CD14-positive monocyte (primary cell): Measurements from ENCODE around the gene NCDN. TPM values are rescaled to one million over a fixed set of nuclear protein-coding genes. Genes with fewer than 3 reads are reported as not detected.

Experiments
- DNase-seq, 3 donors: peaks; one replicate each; pipeline ENCODE4 v3.0.0-alpha.2; 2011 to 2022
- H2AFZ ChIP-seq: 2 replicates; pipeline ENCODE4 v1.6.0; 2012; ENCODE audit warnings: mild to moderate bottlenecking, low read depth, low read length, inconsistent platforms; ENCODE audit not compliant: insufficient read depth, poor library complexity, severe bottlenecking
- H3K27ac ChIP-seq, 2 donors: 1 replicate in 1 of 2; 2 replicates in 1 of 2; pipeline ENCODE4 v1.5.1; 2012 to 2013; ENCODE audit warnings: low read length in 2 of 2, control low read depth in 1 of 2, inconsistent platforms in 1 of 2, low read depth in 1 of 2, mild to moderate bottlenecking in 1 of 2
- H3K27me3 ChIP-seq, 2 donors: one replicate each; pipeline versions ENCODE4 v1.6.0 to v1.6.1; 2011 to 2013; ENCODE audit warnings: low read length in 2 of 2; ENCODE audit not compliant: control insufficient read depth in 2 of 2, insufficient read depth in 2 of 2
- H3K36me3 ChIP-seq, 2 donors: replicated peaks in 1 of 2; 1 replicate in 1 of 2; 2 replicates in 1 of 2; pipeline versions ENCODE4 v1.5.1 to v1.6.1; 2012 to 2013; ENCODE audit warnings: low read length in 2 of 2, control low read depth in 1 of 2, inconsistent platforms in 1 of 2, mild to moderate bottlenecking in 1 of 2; ENCODE audit not compliant: insufficient read depth in 2 of 2, control insufficient read depth in 1 of 2
- H3K4me1 ChIP-seq, 2 donors: 1 replicate in 1 of 2; 2 replicates in 1 of 2; pipeline versions ENCODE4 v1.5.1 to v1.6.1; 2012 to 2013; ENCODE audit warnings: low read length in 2 of 2, control low read depth in 1 of 2, inconsistent platforms in 1 of 2, mild to moderate bottlenecking in 1 of 2, moderate library complexity in 1 of 2; ENCODE audit not compliant: insufficient read depth in 2 of 2, control insufficient read depth in 1 of 2
- H3K4me2 ChIP-seq: replicated peaks from 2 replicates; pipeline ENCODE3; 2012; ENCODE audit warnings: low read length, moderate library complexity, mild to moderate bottlenecking; ENCODE audit not compliant: poor library complexity, severe bottlenecking; ENCODE audit errors: extremely low read depth
- H3K4me3 ChIP-seq, 3 experiments: fragments of 200-600 bp in 1 of 3; sonication (generic) in 1 of 3; replicated peaks in 1 of 3; 1 replicate in 2 of 3; 2 replicates in 1 of 3; pipeline ENCODE4 v1.5.1; 2011 to 2013; ENCODE audit warnings: low read length in 3 of 3, mild to moderate bottlenecking in 3 of 3, control low read depth in 2 of 3, low read depth in 2 of 3, inconsistent platforms in 1 of 3, moderate library complexity in 1 of 3
- H3K79me2 ChIP-seq: 2 replicates; pipeline ENCODE4 v1.6.0; 2012; ENCODE audit warnings: mild to moderate bottlenecking, control low read depth, inconsistent platforms, low read length, moderate library complexity; ENCODE audit not compliant: insufficient read depth
- H3K9ac ChIP-seq: 2 replicates; pipeline ENCODE4 v1.6.0; 2017; ENCODE audit warnings: low read length, mild to moderate bottlenecking; ENCODE audit not compliant: insufficient read depth, poor library complexity, severe bottlenecking
- H3K9me3 ChIP-seq, 2 donors: replicated peaks in 1 of 2; 1 replicate in 1 of 2; 2 replicates in 1 of 2; pipeline versions ENCODE4 v1.5.1 to v1.6.1; 2012 to 2013; ENCODE audit warnings: low read length in 2 of 2, control low read depth in 1 of 2; ENCODE audit not compliant: control insufficient read depth in 1 of 2, insufficient read depth in 1 of 2
- H4K20me1 ChIP-seq: 2 replicates; pipeline ENCODE4 v1.6.0; 2012; ENCODE audit warnings: mild to moderate bottlenecking, low read length, control low read depth, moderate library complexity; ENCODE audit not compliant: insufficient read depth
- H3K27ac Mint-ChIP-seq, 7 donors: one replicate each; pipeline ENCODE4 v1.8.0; 2020; ENCODE audit warnings: mild to moderate bottlenecking in 7 of 7, mixed read lengths in 7 of 7, moderate library complexity in 6 of 7, inconsistent platforms in 2 of 7
- H3K27me3 Mint-ChIP-seq, 3 donors: one replicate each; pipeline ENCODE4 v1.8.0; 2021 to 2022; ENCODE audit warnings: low read depth in 3 of 3, mild to moderate bottlenecking in 3 of 3, mixed read lengths in 3 of 3, moderate library complexity in 3 of 3, inconsistent platforms in 1 of 3
- H3K36me3 Mint-ChIP-seq, 2 donors: one replicate each; pipeline ENCODE4 v1.8.0; 2020; ENCODE audit warnings: mixed read lengths in 2 of 2, inconsistent platforms in 1 of 2, mild to moderate bottlenecking in 1 of 2
- H3K4me1 Mint-ChIP-seq: one replicate; pipeline ENCODE4 v1.8.0; 2020; ENCODE audit warnings: mild to moderate bottlenecking, mixed read lengths
- H3K4me3 Mint-ChIP-seq, 2 donors: one replicate each; pipeline ENCODE4 v1.8.0; 2020; ENCODE audit warnings: mild to moderate bottlenecking in 2 of 2, mixed read lengths in 2 of 2, moderate library complexity in 1 of 2
- H3K9me3 Mint-ChIP-seq, 7 donors: one replicate each; pipeline ENCODE4 v1.8.0; 2020 to 2022; ENCODE audit warnings: mixed read lengths in 7 of 7, mild to moderate bottlenecking in 6 of 7, moderate library complexity in 6 of 7, inconsistent platforms in 2 of 7
- WGBS: methylation state at CpG from one replicate; pipeline ENCODE4 v1.1.5; 2013; ENCODE audit warnings: missing lambda C conversion rate; ENCODE audit not compliant: insufficient coverage; 5-methylcytosine and 5-hydroxymethylcytosine counted together
- intact Hi-C, 2 donors: fragments of 100-400 bp; cut with micrococcal nuclease; formaldehyde crosslinking; loops; one replicate each; pipeline versions ENCODE4 v1.15.0 to v1.15.1; 2023
- polyA plus RNA-seq, 3 donors: library from polyadenylated mRNA; depleted of rRNA in 1 of 3; unstranded in 2 of 3; stranded (reverse) in 1 of 3; fragments of 300-500 nt in 2 of 3; fragments of >200 nt in 1 of 3; fragmentation: Illumina TruSeq in 2 of 3; gene quantifications; 1 replicate in 2 of 3; 2 replicates in 1 of 3; pipeline ENCODE4 v1.2.3, GENCODE V29; 2012 to 2021
- TF ChIP-seq, protein P1 (sequence below): fragments of 200-600 bp; IDR thresholded peaks from one replicate; pipeline ENCODE4 v1.8.0; 2022; ENCODE audit warnings: antibody characterized with exemption, mild to moderate bottlenecking

NCDN gene
- polyA plus RNA-seq, 3 donors = 5.0 to 7.9 (median 7.0) TPM

- no peaks in the 10 kb centered on the region for H4K20me1 ChIP-seq
- intact Hi-C loops = loop anchor here (2.0 to 5.0 kb wide), 3 partner anchors 154 to 205 kb away; no protein-coding TSS in a partner anchor
Measured at GRCh38 chr1:35567947-35568558, 10.5 kb downstream of the NCDN start.

DNA sequence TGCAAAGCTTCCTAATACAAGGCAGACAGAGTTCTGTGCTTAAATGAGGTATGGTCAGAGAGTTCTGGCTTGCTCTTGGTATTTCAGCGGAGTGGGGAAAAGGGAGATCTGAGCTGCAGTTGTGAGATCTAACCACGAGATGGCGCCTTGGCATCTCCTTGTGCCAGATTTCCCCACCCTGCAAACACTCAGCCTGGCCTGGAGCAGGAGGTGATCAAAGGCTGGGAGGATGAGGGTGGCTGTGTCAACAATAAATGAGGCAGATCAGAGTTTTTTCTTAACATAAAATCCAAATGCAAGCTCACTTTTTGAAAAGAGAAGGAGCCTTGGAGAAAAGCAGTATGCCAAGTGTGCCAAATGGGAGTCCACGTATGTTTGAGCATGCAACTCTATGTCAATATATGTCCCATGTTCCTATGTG is 11.4 kb downstream of the NCDN start:
- Histone ChIP-seq H3K4me1 (peaks cover 9 to 11% of the 10 kb centered on the region in 2 donors), H3K27me3 (peaks cover 6 to 15% of the 10 kb centered on the region in 2 donors), H3K4me2 (no peak overlapping the region), H4K20me1 (no peaks in the 10 kb centered on the region), H3K4me3 (no peak overlapping the region), H3K9ac (no peak overlapping the region), H3K27ac (no peak overlapping the region), H2AFZ (no peak overlapping the region), H3K9me3 (no peaks in the 10 kb centered on the region), H3K79me2 (no peaks in the 10 kb centered on the region), H3K36me3 (peaks cover 4 to 27% of the 10 kb centered on the region in 2 donors)
- peaks cover 15% of the 10 kb centered on the region for H3K4me1 Mint-ChIP-seq
- no peak overlapping the region for H3K4me3 Mint-ChIP-seq
- no CpG with 5 or more reads among the region's 4 CpGs for WGBS
- no peaks in the 10 kb centered on the region for H3K9me3 Mint-ChIP-seq
- intact Hi-C loops = loop anchor here (2.0 to 5.0 kb wide), 3 partner anchors 153 to 204 kb away; no protein-coding TSS in a partner anchor
- TF ChIP-seq, protein P1, sequence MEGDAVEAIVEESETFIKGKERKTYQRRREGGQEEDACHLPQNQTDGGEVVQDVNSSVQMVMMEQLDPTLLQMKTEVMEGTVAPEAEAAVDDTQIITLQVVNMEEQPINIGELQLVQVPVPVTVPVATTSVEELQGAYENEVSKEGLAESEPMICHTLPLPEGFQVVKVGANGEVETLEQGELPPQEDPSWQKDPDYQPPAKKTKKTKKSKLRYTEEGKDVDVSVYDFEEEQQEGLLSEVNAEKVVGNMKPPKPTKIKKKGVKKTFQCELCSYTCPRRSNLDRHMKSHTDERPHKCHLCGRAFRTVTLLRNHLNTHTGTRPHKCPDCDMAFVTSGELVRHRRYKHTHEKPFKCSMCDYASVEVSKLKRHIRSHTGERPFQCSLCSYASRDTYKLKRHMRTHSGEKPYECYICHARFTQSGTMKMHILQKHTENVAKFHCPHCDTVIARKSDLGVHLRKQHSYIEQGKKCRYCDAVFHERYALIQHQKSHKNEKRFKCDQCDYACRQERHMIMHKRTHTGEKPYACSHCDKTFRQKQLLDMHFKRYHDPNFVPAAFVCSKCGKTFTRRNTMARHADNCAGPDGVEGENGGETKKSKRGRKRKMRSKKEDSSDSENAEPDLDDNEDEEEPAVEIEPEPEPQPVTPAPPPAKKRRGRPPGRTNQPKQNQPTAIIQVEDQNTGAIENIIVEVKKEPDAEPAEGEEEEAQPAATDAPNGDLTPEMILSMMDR = peak; percentile 91
- H3K36me3 Mint-ChIP-seq = peaks cover 40 to 44% of the 10 kb centered on the region in 2 donors
- peak; percentile 38 to 63 (median 53) for DNase-seq
- H3K27me3 Mint-ChIP-seq = peaks cover 14 to 23% (median 15%) of the 10 kb centered on the region in 3 donors
- H3K27ac Mint-ChIP-seq = peak overlapping the region in 1 of 7 donors; percentile 21

More at GRCh38 chr1:35567947-35568558, 10.5 kb downstream of the NCDN start:
- H3K36me3 ChIP-seq = peaks cover 12 to 37% of the 10 kb centered on the region in 2 donors
- no peaks in the 10 kb centered on the region for H3K9me3 ChIP-seq
- no peak for DNase-seq
- no peaks in the 10 kb centered on the region for H3K79me2 ChIP-seq
- H3K27me3 ChIP-seq = peaks cover 6 to 9% of the 10 kb centered on the region in 2 donors
- H3K36me3 Mint-ChIP-seq = peaks cover 44 to 51% of the 10 kb centered on the region in 2 donors
- H3K4me3 ChIP-seq = no peak overlapping the region
- H3K4me1 Mint-ChIP-seq = peaks cover 14% of the 10 kb centered on the region
- no peak overlapping the region for H3K27ac ChIP-seq
- no peak overlapping the region for H3K4me2 ChIP-seq
- TF ChIP-seq, protein P1 = no peak
- H3K4me1 ChIP-seq = peaks cover 3 to 4% of the 10 kb centered on the region in 2 donors
- no peak overlapping the region for H2AFZ ChIP-seq
- no peak overlapping the region for H3K4me3 Mint-ChIP-seq
- no peak overlapping the region for H3K27ac Mint-ChIP-seq
- H3K27me3 Mint-ChIP-seq = peaks cover 9 to 14% (median 14%) of the 10 kb centered on the region in 3 donors
- no peaks in the 10 kb centered on the region for H3K9me3 Mint-ChIP-seq
- no peak overlapping the region for H3K9ac ChIP-seq
- 95% methylated on average over 8 of the region's 9 CpGs for WGBS
